GM10248 (cell line): ENCODE measurements around the gene RNF183.

ENCODE experiments used
- CTCF ChIA-PET: fragments of 300-600 bp; sonication (Branson Sonifier 250); formaldehyde crosslinking; extraction: SDS; loops from one replicate; lab custom pipeline; 2021; ENCODE audit warnings: antibody characterized with exemption; lab: Yijun Ruan, JAX
- POLR2A ChIA-PET: fragments of 350-650 bp; sonication (Branson Sonifier 250); formaldehyde crosslinking; extraction: SDS; loops from one replicate; lab custom pipeline; 2020; ENCODE audit warnings: antibody characterized with exemption; lab: Yijun Ruan, JAX
- DNase-seq: peaks from one replicate; pipeline ENCODE4 v3.0.0; 2012; ENCODE audit errors: extremely low spot score
- CTCF ChIP-seq: IDR thresholded peaks from 2 replicates; pipeline ENCODE4 v1.5.1; 2012; ENCODE audit warnings: mild to moderate bottlenecking, low read depth; ENCODE audit errors: extremely low read depth, missing control alignments, control extremely low read depth

RNF183 gene

GRCh38 chr9:113340011-113340699, 37.0 kb upstream of the RNF183 start, which contains the start of gene WDR31:
WDR31 (minus strand) TSS chr9:113340275; CDS start chr9:113332022, 8,253 bp downstream.
- TF ChIP-seq CTCF: peak; percentile 3
- CTCF ChIA-PET: interaction anchor here (0.7 to 3.8 kb wide), 12 partner anchors 9 to 318 kb away, joined by 3 to 22 read pairs (median 4); partner anchors contain the start of genes ALAD, BSPRY, CDC26 and FKBP15
- POLR2A ChIA-PET: interaction anchor here (1.1 kb wide), 1 partner anchor 10 kb away, joined by 3 read pairs; no protein-coding TSS in a partner anchor
- peak; percentile 93 for DNase-seq

- no peak for DNase-seq
- ChIA-PET POLR2A (no interaction called here), CTCF (interaction anchor here (0.9 to 3.0 kb wide), 4 partner anchors 10 to 69 kb away, joined by 3 to 11 read pairs (median 3); partner anchors contain the start of gene ALAD)
- TF ChIP-seq CTCF: no peak
These were observed 34.5 kb upstream of the RNF183 start for GRCh38 chr9:113337714-113338113.

GRCh38 chr9:113331780-113332179, 28.6 kb upstream of the RNF183 start:
- ChIA-PET CTCF (interaction anchor here (1.0 to 1.9 kb wide), 2 partner anchors 9 to 36 kb away, joined by 3 to 6 read pairs; partner anchors contain the start of gene WDR31), POLR2A (no interaction called here)
- no peak for DNase-seq
- TF ChIP-seq CTCF: no peak

DNA sequence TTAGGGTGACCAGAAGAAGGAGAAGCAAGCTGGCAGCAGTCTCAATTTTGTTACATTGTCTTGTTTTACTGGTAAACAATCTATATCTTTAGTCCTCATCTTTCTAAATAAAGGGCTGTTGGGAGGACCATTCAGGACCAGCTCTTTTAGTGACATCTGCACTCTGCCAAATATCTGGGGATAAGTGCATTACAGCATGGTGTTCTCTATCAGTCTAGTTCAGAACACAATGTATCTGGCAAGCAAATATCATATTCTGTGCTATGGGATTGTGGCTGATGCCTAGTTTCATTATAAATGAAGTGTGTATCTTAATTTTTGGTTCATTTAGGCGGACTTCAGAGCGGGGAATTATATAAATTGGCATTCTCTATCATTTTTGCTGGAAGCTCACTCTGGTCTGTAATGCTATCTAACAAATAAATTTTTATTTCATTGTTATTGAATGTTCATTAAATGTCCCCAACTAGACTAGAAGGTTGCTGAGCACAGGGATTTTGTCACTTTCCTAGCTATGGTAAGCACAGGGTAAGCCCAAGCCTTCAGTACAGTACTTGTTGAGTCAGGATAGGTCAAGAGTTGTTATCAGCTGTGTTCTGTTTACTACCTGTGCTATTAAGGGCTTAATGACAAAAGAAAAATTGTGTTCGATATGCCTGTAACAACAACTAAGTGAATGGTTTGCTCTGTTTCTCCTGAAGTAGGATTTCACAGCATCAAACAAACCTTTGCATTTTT, 25.0 kb upstream of the RNF183 start:
- no peak for TF ChIP-seq CTCF
- CTCF ChIA-PET: interaction anchor here (0.7 to 2.1 kb wide), 8 partner anchors 10 to 78 kb away, joined by 3 to 5 read pairs (median 3); partner anchors contain the start of gene WDR31
- POLR2A ChIA-PET: no interaction called here
- DNase-seq: no peak

DNA sequence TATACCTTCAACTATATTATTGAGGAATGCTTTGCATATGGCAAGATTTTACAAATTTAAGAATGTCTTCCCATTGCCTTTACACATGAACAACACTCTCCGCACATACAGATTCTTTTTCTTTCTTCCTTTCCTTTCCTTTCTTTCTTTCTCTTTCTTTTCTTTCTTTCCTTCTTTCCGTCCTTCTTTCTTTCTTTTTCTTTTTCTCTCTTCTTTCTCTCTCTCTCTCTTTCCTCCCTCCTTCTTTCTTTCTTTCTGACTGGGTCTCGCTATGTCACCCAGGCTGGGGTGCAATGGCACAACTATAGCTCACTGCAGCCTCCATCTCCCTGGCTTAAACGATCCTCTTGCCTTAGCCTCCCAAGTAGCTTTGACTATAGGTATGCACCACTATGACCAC, 23.1 kb upstream of the RNF183 start:
- no peak for TF ChIP-seq CTCF
- ChIA-PET POLR2A (no interaction called here), CTCF (interaction anchor here (1.0 kb wide), 1 partner anchor 10 kb away, joined by 3 read pairs; no protein-coding TSS in a partner anchor)
- DNase-seq: no peak

GRCh38 chr9:113322671-113323070, 19.5 kb upstream of the RNF183 start:
- CTCF ChIA-PET: no interaction called here
- DNase-seq: no peak
- POLR2A ChIA-PET: no interaction called here
- no peak for TF ChIP-seq CTCF
